ENCODE measurements around the gene STAT5B.

DNA sequence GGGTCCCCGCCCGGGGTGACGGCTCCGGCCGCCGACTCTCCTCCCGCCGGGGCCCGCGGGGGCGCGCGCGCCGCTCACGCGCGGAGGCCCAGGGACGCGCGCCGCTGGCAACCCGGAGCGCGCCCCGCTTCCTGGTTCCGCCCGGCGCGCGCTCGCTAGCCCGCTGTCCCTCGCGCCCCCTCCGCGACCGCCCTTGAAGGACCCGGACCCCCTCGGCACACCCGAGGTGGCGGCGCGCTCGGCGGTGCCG is at the start of gene STAT5B:
- TF ChIP-seq POLR2AphosphoS5 (IDR thresholded peaks at IDR 0.05; ENCODE audit: low read depth, low read length) (peak; percentile 44; the same call in 1 of the 2 replicates), TAF1 (IDR thresholded peaks at IDR 0.05; ENCODE audit: borderline replicate concordance, insufficient read depth, low read length) (peak; percentile 58), SIN3A (IDR thresholded peaks at IDR 0.05; ENCODE audit: borderline replicate concordance, insufficient read depth, low read length) (no peak)
- TF ChIP-seq, protein P1, sequence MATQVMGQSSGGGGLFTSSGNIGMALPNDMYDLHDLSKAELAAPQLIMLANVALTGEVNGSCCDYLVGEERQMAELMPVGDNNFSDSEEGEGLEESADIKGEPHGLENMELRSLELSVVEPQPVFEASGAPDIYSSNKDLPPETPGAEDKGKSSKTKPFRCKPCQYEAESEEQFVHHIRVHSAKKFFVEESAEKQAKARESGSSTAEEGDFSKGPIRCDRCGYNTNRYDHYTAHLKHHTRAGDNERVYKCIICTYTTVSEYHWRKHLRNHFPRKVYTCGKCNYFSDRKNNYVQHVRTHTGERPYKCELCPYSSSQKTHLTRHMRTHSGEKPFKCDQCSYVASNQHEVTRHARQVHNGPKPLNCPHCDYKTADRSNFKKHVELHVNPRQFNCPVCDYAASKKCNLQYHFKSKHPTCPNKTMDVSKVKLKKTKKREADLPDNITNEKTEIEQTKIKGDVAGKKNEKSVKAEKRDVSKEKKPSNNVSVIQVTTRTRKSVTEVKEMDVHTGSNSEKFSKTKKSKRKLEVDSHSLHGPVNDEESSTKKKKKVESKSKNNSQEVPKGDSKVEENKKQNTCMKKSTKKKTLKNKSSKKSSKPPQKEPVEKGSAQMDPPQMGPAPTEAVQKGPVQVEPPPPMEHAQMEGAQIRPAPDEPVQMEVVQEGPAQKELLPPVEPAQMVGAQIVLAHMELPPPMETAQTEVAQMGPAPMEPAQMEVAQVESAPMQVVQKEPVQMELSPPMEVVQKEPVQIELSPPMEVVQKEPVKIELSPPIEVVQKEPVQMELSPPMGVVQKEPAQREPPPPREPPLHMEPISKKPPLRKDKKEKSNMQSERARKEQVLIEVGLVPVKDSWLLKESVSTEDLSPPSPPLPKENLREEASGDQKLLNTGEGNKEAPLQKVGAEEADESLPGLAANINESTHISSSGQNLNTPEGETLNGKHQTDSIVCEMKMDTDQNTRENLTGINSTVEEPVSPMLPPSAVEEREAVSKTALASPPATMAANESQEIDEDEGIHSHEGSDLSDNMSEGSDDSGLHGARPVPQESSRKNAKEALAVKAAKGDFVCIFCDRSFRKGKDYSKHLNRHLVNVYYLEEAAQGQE (IDR thresholded peaks at IDR 0.05; ENCODE audit: insufficient read depth in 1 of 2, low read depth in 2 of 2, low read length in 2 of 2), result no peak
